Dedifferentiated amniotic fluid mesenchymal stem cell (primary cell): ENCODE data around the gene ZNF335.
"Not testable (repeated sequence)": the region's sequence is repeated elsewhere in the genome, so short reads cannot be mapped to it uniquely, and the experiment has no call there.

ENCODE experiments used
- DNase-seq: peaks from one replicate; pipeline ENCODE4 v3.0.0-alpha.2; 2016; ENCODE audit errors: extremely low spot score

Gene ZNF335

GRCh38 chr20:46004187-46004586 is 32.2 kb upstream of the ZNF335 start:
- DNase-seq: no peak

GRCh38 chr20:46002008-46002407 is 30.0 kb upstream of the ZNF335 start:
- no peak for DNase-seq

- no peak for DNase-seq
Measured at GRCh38 chr20:46001498-46001897, 29.5 kb upstream of the ZNF335 start.

- DNase-seq: no peak
Measured at GRCh38 chr20:46000262-46000996, 28.4 kb upstream of the ZNF335 start.

GRCh38 chr20:45999557-46000261 is 27.7 kb upstream of the ZNF335 start:
- no peak for DNase-seq

- DNase-seq: no peak
Measured at GRCh38 chr20:45998761-45999160, 26.8 kb upstream of the ZNF335 start.

GRCh38 chr20:45998337-45998736 is 26.3 kb upstream of the ZNF335 start:
- DNase-seq: no peak

GRCh38 chr20:45997187-45997586 is 25.2 kb upstream of the ZNF335 start:
- DNase-seq: no peak

GRCh38 chr20:45995495-45996097 is 23.6 kb upstream of the ZNF335 start:
- not testable (repeated sequence) for DNase-seq

GRCh38 chr20:45994761-45995493 is 22.9 kb upstream of the ZNF335 start:
- DNase-seq: no peak

GRCh38 chr20:45993197-45993951 is 21.4 kb upstream of the ZNF335 start:
- DNase-seq: peak; percentile 49

GRCh38 chr20:45991616-45992015 is 19.6 kb upstream of the ZNF335 start:
- DNase-seq: no peak

GRCh38 chr20:45988830-45989229 is 16.8 kb upstream of the ZNF335 start:
- DNase-seq: not testable (repeated sequence)

- DNase-seq: no peak
Measured at GRCh38 chr20:45987108-45987780, 15.2 kb upstream of the ZNF335 start.

- no peak for DNase-seq
Measured at GRCh38 chr20:45985573-45985972, 13.6 kb upstream of the ZNF335 start.

GRCh38 chr20:45983279-45983743 is 11.3 kb upstream of the ZNF335 start:
- DNase-seq: no peak

GRCh38 chr20:45981261-45981660 is 9.3 kb upstream of the ZNF335 start:
- no peak for DNase-seq

GRCh38 chr20:45976086-45976485 is 4.1 kb upstream of the ZNF335 start:
- no peak for DNase-seq

- DNase-seq: no peak
Measured at GRCh38 chr20:45975686-45976085, 3.7 kb upstream of the ZNF335 start.

- no peak for DNase-seq
Measured at GRCh38 chr20:45974896-45975565, 3.0 kb upstream of the ZNF335 start.
